HG03103 (cell line): ENCODE results near the gene ZIC4.

ENCODE experiments used
- ATAC-seq: cut with Tn5 transposase; IDR thresholded peaks from one replicate; pipeline ENCODE4 v1.9.1; 2021; ENCODE audit warnings: low read depth; ENCODE audit not compliant: unreplicated experiment

ZIC4 gene

DNA sequence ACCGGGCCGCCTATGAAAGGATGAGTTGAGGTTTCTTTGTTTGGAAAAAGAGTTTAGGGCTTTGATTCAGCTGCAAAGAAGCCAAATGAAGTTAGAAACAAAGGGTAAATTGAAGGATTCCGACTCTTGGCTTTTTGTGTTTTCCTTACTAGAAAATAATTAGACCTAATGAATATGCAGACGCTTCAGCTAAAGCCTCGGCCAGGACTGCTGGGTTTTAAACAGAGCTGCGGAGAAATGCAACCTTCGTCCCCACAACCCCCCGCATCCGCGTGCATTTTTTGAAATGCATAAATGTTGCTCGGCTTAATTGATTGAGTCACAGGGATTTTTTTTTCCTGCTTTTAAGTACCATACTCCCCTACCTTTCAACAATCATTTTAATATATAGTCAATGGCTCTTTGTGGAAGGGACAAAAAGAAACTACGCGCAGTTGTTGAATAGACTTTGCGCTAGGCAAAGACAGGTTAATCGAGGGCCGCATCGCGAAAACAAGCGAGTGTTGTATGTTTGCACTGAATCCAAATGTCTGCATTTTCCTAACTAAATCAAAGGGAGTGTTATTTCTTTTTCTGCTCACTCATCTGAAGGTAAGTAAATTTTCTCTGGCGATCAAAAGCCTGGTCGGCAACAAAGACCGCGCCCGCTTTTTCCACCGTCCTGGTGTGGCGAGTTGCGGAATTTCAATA lies 1.3 kb upstream of the ZIC4 start:
- no peak for ATAC-seq

DNA sequence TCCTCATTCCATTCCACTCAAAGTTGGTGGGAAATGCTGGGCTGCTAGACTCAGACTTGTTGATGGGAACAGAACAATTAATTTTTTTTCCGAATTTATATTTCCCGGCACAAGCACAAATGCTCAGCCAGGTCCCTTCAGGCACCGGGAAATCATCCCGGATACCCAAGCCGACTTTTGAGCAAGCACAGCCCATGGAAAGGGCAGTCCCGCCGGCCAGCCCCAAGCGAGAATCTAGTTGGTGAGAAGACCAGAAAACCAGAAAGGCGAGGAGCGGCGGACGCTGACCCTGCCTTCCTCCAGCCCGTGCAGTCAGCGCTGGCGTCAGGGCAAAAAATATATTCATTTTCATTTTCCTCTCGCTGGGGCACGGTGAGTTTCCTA lies 763 bp upstream of the ZIC4 start:
- no peak for ATAC-seq

- no peak for ATAC-seq
Observed at GRCh38 chr3:147405231-147406027, 914 bp downstream of the ZIC4 start.

GRCh38 chr3:147404800-147405230 lies 1.5 kb downstream of the ZIC4 start:
- no peak for ATAC-seq

GRCh38 chr3:147404000-147404799 lies 2.1 kb downstream of the ZIC4 start:
- ATAC-seq, result no peak

DNA sequence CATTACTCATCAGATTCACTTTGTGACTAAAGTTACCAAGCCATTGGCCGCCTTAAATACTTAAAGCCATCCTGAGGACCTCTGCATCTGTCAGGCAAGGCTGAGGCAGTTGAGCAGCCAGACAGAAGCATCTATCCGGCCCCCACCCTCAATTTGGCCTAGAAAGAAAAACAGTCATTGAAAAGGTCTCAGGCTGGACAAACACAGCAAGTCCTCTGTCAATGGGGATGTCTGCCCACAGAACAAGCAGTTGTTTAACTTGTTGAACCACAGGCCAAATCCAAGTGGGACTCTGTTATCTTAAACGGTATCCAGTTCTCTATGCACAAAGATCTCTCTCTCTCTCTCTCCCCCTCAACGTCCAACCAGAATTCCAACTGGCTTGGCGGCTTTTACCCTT lies 2.8 kb downstream of the ZIC4 start:
- no peak for ATAC-seq

- ATAC-seq, result no peak
Observed at GRCh38 chr3:147402159-147402558, 4.2 kb downstream of the ZIC4 start.

GRCh38 chr3:147401421-147401820 lies 4.9 kb downstream of the ZIC4 start:
- no peak for ATAC-seq

DNA sequence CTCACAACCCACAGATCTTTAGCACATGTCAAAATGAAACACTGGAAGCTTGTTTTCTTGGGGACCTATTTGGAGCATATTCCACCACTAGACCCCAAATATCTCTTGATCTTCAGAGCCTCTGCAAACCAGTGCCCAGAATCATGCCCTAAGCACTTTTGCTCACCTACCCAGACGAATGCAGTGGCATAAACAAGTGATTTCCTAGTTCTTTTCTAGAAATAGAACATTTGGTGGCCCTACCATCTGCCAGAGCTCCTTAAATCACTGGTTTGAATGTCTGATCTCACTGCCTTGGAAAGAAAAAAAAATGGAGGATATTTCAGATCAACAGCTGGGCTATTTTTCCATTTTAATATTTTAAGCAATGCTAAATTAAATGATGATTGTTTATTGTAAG lies 5.3 kb downstream of the ZIC4 start:
- no peak for ATAC-seq

DNA sequence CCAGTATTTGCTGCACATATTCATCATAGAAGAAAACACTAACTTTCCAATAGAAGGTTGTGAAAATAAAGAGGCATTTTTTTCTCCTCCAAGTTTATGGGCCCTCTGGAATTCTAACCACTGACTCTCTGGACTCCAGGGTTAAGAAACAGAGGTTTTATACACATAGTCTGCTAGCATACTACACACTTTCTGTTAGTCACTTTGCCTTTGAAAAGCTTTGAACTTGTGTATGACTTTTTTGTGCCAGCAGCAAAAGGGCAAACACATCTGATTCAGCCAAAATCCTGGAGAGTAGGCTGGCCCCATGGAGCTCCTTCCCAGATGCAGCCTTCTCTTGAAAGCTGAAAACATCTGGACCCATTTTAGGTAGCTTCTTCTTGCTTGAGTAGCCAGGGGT lies 6.2 kb downstream of the ZIC4 start:
- ATAC-seq, result no peak

- ATAC-seq, result no peak
Observed at GRCh38 chr3:147398813-147399534, 7.4 kb downstream of the ZIC4 start.

DNA sequence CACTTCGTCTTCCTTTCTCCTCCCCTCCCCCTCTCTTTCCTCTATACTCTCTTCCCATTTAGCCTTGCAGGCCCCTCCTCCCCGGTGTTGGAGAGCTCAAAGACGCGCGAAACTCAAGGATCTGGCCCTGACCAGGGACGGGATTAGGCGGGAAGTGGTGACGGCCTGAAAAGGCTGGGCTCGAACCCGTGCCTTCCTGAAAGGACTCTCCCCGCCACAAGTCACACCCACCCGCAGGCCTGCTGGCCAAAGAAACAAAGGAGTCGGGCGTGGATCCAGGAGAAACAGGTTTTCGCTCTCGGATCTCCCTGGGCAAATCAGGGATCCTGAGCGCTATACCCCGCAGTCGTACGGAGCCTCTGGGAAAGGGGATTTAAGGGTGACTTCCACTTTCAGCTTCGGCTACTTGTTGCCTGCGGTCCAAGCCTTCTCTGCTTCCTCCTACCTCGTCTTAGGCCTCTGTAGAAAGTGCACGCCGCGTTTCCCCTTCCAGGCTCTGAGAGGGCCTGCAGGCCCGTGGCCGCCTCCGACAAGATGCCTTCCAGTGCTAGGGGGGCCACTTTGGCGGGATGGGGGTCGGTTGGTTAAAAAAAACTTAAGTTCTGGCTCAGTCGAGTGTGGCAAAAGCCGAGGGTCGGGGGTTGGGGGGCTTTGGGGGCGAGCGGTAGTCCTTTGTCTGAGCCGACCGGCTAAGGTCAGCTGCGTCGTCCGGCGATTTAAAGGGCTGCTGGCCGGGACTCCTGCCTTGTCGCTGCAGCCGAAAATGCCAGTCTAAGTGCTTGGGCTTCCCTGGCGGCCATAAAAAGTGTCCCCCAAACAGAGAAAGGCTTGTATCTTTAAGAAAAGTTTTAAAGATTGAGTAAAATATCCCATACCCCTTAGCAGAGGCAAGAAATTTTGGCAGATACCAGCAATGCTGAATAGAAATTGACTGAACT lies 8.2 kb downstream of the ZIC4 start:
- no peak for ATAC-seq

GRCh38 chr3:147397155-147397874 lies 9.0 kb downstream of the ZIC4 start:
- ATAC-seq, result no peak

DNA sequence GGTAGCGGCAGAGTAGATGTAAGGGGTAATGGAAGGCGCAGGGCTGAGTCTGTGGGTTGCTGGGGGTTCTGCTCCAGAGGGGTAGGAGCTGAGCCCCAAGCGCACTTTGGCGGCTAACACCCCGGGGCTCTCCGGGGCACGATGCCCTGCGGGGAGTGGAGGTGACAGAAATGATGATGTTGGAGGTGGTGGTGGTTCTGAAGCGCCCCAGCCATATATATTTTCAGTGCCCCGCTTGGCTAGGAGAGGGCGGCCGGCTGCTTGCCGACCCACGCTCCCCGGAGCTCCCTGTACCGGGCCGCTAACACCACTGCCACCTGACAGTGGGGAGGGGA lies 9.7 kb downstream of the ZIC4 start:
- no peak for ATAC-seq

- ATAC-seq, result no peak
Observed at GRCh38 chr3:147395899-147396711, 10.2 kb downstream of the ZIC4 start.

DNA sequence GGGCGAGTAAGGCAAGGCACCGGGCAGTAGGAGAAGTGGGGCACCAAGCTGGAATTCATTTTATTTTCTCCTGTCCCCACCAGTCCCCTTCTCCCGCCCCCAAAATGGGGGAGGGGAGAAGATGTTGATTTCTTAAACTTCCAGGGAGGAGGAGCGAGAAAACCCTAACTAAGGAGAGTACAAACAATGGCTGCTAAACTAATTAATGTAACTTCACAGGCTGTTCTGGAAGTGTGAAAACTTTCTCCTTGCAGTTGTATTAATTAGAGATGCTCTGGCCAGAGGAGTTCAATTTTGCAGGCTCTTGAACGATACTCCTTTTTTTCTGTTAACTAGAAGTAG lies 11.5 kb downstream of the ZIC4 start:
- no peak for ATAC-seq

- no peak for ATAC-seq
Observed at GRCh38 chr3:147393943-147394883, 12.1 kb downstream of the ZIC4 start.
